Neural cell (in vitro differentiated cells): ENCODE data around the gene TTC21A. TPM values are rescaled to one million over a fixed set of nuclear protein-coding genes. Genes with fewer than 3 reads are reported as not detected.
A peak's percentile ranks its signal among the peaks of the same experiment; 100 is the strongest.

Source experiments
- H2AFZ ChIP-seq: fragments of 200-600, 300-800 bp; sonication (generic), shearing (Covaris generic); 2 replicates; pipeline ENCODE4 v1.6.0; 2014; ENCODE audit warnings: low read depth, mild to moderate bottlenecking, antibody characterized with exemption, low read length, moderate library complexity
- H3F3A ChIP-seq: fragments of 200-600 bp; shearing (Covaris generic); 2 replicates; pipeline ENCODE4 v1.6.1; 2016; ENCODE audit warnings: mild to moderate bottlenecking, moderate library complexity, mixed read lengths, antibody characterized with exemption, low read length; ENCODE audit not compliant: insufficient read depth, poor library complexity, severe bottlenecking
- H3K27ac ChIP-seq: fragments of 200-600, 300-800 bp; sonication (generic), shearing (Covaris generic); 2 replicates; pipeline ENCODE4 v1.5.1; 2014; ENCODE audit warnings: mild to moderate bottlenecking, low read length, moderate library complexity
- H3K27me3 ChIP-seq: fragments of 300-800, 200-600 bp; sonication (generic), shearing (Covaris generic); 2 replicates; pipeline ENCODE4 v1.6.0; 2014; ENCODE audit warnings: mild to moderate bottlenecking, low read depth, low read length, moderate library complexity; ENCODE audit not compliant: insufficient read depth
- H3K36me3 ChIP-seq: fragments of 300-800, 200-600 bp; sonication (generic), shearing (Covaris generic); 2 replicates; pipeline ENCODE4 v1.5.1; 2014; ENCODE audit warnings: mild to moderate bottlenecking, antibody characterized with exemption, low read length, moderate library complexity; ENCODE audit not compliant: insufficient read depth
- H3K4me2 ChIP-seq: fragments of 300-800, 200-600 bp; sonication (generic), shearing (Covaris generic); 2 replicates; pipeline ENCODE4 v1.6.0; 2014; ENCODE audit warnings: mild to moderate bottlenecking, low read length
- H3K4me3 ChIP-seq: fragments of 300-800, 200-600 bp; sonication (generic), shearing (Covaris generic); 2 replicates; pipeline ENCODE4 v1.5.1; 2014; ENCODE audit warnings: mild to moderate bottlenecking, low read length, moderate library complexity
- H3K79me2 ChIP-seq: fragments of 200-600 bp; shearing (Covaris generic); replicated peaks from 2 replicates; pipeline ENCODE4 v1.6.0; 2014; ENCODE audit warnings: mild to moderate bottlenecking, low read length, moderate library complexity; ENCODE audit not compliant: insufficient read depth
- H3K9ac ChIP-seq: fragments of 300-800, 200-600 bp; sonication (generic), shearing (Covaris generic); 2 replicates; pipeline ENCODE4 v1.6.1; 2016; ENCODE audit warnings: mild to moderate bottlenecking, low read length, mixed read lengths
- H3K9me2 ChIP-seq: fragments of 200-600 bp; shearing (Covaris generic); 2 replicates; pipeline ENCODE4 v1.6.1; 2016; ENCODE audit warnings: mild to moderate bottlenecking, low read length, mixed read lengths; ENCODE audit not compliant: insufficient read depth
- H3K9me3 ChIP-seq: fragments of 200-600, 300-800 bp; sonication (generic), shearing (Covaris generic); 2 replicates; pipeline ENCODE4 v1.6.1; 2016; ENCODE audit warnings: mild to moderate bottlenecking, mixed run types, low read length, moderate library complexity, mixed read lengths
- H4K20me1 ChIP-seq: fragments of 200-600 bp; shearing (Covaris generic); 2 replicates; pipeline ENCODE4 v1.6.1; 2016; ENCODE audit warnings: mild to moderate bottlenecking, mixed run types; ENCODE audit not compliant: insufficient read depth
- EP300 ChIP-seq: fragments of 450-650 bp; conservative IDR thresholded peaks from 2 replicates; pipeline ENCODE4 v1.6.1; 2014; ENCODE audit warnings: antibody characterized with exemption, mild to moderate bottlenecking, moderate library complexity; ENCODE audit not compliant: poor library complexity, severe bottlenecking
- EZH2 ChIP-seq: fragments of 200-600, 300-800 bp; shearing (Covaris generic), sonication (generic); IDR thresholded peaks from 2 replicates; pipeline ENCODE4 v1.6.1; 2014; ENCODE audit warnings: antibody characterized with exemption, low read length, borderline replicate concordance, mild to moderate bottlenecking; ENCODE audit not compliant: insufficient read depth, poor library complexity, severe bottlenecking
- MXI1 ChIP-seq: fragments of 450-650 bp; conservative IDR thresholded peaks from 2 replicates; pipeline ENCODE4 v1.6.1; 2014; ENCODE audit warnings: antibody characterized with exemption, mild to moderate bottlenecking; ENCODE audit not compliant: poor library complexity, severe bottlenecking
- POLR2AphosphoS5 ChIP-seq: IDR thresholded peaks from 2 replicates; pipeline ENCODE4 v1.6.1; 2012
- RAD21 ChIP-seq: fragments of 450-650 bp; conservative IDR thresholded peaks from 2 replicates; pipeline ENCODE4 v1.6.1; 2014; ENCODE audit warnings: antibody characterized with exemption, mild to moderate bottlenecking, moderate library complexity
- SMC3 ChIP-seq: fragments of 450-650 bp; conservative IDR thresholded peaks from 2 replicates; pipeline ENCODE4 v1.6.1; 2014; ENCODE audit warnings: antibody characterized with exemption, mild to moderate bottlenecking, moderate library complexity; ENCODE audit not compliant: poor library complexity
- TAF1 ChIP-seq: IDR thresholded peaks from 2 replicates; pipeline ENCODE4 v1.6.1; 2012; ENCODE audit warnings: low read depth
- polyA plus RNA-seq: library from polyadenylated mRNA; depleted of rRNA; stranded (reverse); fragments of >200 nt; gene quantifications from 2 replicates; pipeline ENCODE4 v1.2.3, GENCODE V29; 2014
- TF ChIP-seq, protein P1 (sequence below): fragments of 450-650 bp; IDR thresholded peaks from 2 replicates; pipeline ENCODE4 v1.5.1; 2014; ENCODE audit warnings: antibody characterized with exemption, mild to moderate bottlenecking, moderate library complexity; ENCODE audit not compliant: poor library complexity, severe bottlenecking
- TF ChIP-seq, protein P2 (sequence below): IDR thresholded peaks from 2 replicates; pipeline ENCODE4 v1.6.1; 2012; ENCODE audit warnings: borderline replicate concordance

TTC21A gene
- polyA plus RNA-seq, 1 donor from 2014 or later = 6.2 TPM

DNA sequence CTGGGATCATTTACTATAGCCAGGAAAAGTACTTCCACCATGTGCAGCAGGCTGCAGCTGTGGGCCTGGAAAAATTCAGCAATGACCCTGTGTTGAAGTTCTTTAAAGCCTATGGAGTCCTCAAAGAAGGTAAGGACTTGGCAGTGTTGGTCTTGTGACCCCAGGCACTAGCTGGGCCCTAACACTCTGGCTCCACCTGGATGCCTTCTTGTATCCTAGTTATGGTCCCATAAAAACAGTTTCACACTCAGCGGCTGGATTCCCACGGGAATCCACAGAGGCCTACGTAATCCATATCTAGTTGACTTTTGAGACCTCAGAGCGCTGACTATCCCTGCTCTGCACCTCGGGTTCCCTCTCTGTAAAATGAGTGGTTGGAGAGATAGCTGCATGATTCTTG lies 1.6 kb downstream of the TTC21A start:
- Histone ChIP-seq H3K27me3 (no peaks in the 10 kb centered on the region), H3K9me3 (no peaks in the 10 kb centered on the region), H3K9me2 (no peaks in the 10 kb centered on the region), H4K20me1 (no peaks in the 10 kb centered on the region), H3K4me3 (peak overlapping the region; percentile 99), H3K27ac (no peak overlapping the region), H3K9ac (no peak overlapping the region), H2AFZ (no peak overlapping the region), H3F3A (peaks cover 4% of the 10 kb centered on the region), H3K36me3 (no peaks in the 10 kb centered on the region), H3K79me2 (peaks cover 16% of the 10 kb centered on the region), H3K4me2 (no peak overlapping the region)
- TF ChIP-seq POLR2AphosphoS5 (no peak), EP300 (no peak), MXI1 (no peak), SMC3 (no peak), TAF1 (no peak), RAD21 (no peak), EZH2 (no peak)
- TF ChIP-seq, protein P1, sequence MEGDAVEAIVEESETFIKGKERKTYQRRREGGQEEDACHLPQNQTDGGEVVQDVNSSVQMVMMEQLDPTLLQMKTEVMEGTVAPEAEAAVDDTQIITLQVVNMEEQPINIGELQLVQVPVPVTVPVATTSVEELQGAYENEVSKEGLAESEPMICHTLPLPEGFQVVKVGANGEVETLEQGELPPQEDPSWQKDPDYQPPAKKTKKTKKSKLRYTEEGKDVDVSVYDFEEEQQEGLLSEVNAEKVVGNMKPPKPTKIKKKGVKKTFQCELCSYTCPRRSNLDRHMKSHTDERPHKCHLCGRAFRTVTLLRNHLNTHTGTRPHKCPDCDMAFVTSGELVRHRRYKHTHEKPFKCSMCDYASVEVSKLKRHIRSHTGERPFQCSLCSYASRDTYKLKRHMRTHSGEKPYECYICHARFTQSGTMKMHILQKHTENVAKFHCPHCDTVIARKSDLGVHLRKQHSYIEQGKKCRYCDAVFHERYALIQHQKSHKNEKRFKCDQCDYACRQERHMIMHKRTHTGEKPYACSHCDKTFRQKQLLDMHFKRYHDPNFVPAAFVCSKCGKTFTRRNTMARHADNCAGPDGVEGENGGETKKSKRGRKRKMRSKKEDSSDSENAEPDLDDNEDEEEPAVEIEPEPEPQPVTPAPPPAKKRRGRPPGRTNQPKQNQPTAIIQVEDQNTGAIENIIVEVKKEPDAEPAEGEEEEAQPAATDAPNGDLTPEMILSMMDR = no peak
- TF ChIP-seq, protein P2, sequence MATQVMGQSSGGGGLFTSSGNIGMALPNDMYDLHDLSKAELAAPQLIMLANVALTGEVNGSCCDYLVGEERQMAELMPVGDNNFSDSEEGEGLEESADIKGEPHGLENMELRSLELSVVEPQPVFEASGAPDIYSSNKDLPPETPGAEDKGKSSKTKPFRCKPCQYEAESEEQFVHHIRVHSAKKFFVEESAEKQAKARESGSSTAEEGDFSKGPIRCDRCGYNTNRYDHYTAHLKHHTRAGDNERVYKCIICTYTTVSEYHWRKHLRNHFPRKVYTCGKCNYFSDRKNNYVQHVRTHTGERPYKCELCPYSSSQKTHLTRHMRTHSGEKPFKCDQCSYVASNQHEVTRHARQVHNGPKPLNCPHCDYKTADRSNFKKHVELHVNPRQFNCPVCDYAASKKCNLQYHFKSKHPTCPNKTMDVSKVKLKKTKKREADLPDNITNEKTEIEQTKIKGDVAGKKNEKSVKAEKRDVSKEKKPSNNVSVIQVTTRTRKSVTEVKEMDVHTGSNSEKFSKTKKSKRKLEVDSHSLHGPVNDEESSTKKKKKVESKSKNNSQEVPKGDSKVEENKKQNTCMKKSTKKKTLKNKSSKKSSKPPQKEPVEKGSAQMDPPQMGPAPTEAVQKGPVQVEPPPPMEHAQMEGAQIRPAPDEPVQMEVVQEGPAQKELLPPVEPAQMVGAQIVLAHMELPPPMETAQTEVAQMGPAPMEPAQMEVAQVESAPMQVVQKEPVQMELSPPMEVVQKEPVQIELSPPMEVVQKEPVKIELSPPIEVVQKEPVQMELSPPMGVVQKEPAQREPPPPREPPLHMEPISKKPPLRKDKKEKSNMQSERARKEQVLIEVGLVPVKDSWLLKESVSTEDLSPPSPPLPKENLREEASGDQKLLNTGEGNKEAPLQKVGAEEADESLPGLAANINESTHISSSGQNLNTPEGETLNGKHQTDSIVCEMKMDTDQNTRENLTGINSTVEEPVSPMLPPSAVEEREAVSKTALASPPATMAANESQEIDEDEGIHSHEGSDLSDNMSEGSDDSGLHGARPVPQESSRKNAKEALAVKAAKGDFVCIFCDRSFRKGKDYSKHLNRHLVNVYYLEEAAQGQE = no peak

DNA sequence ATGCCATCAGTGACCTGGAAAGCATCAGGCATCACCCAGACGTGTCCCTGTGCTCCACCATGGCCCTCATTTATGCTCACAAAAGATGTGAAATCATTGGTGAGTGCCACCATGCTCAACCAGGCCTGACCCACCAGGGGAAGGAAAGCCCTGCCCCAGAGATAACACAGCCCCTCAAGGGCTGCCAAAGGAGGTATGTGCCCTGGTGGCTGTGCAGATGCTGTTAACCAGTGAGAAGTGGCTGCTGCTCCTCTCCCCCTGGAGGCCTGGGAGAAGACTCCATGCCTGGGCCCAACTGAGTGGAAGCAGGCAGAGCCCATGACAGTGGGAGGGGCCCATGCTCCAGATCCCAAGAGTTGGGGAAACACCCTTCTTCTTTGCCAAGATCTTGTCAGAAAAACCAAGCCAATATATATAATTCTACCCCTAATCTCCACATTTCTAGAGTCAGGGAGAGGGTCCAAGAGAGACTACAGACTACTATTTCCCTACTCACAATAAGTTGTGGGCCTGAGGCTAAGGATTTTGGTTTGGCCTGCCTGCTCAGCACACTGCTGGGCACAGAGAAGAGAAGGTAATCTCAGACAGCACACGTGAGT lies 2.7 kb downstream of the TTC21A start:
- H3K4me3 ChIP-seq = no peak overlapping the region
- H3K79me2 ChIP-seq = peaks cover 7% of the 10 kb centered on the region
- no peak overlapping the region for H3K9ac ChIP-seq
- H2AFZ ChIP-seq = no peak overlapping the region
- H4K20me1 ChIP-seq = no peaks in the 10 kb centered on the region
- peaks cover 4% of the 10 kb centered on the region for H3F3A ChIP-seq
- H3K27ac ChIP-seq = no peak overlapping the region
- no peaks in the 10 kb centered on the region for H3K27me3 ChIP-seq
- no peaks in the 10 kb centered on the region for H3K9me3 ChIP-seq
- no peaks in the 10 kb centered on the region for H3K9me2 ChIP-seq
- H3K4me2 ChIP-seq = no peak overlapping the region
- TF ChIP-seq POLR2AphosphoS5 (no peak), RAD21 (no peak), SMC3 (no peak), MXI1 (no peak), TAF1 (no peak), EZH2 (no peak), EP300 (no peak)
- TF ChIP-seq, protein P2 = no peak
- TF ChIP-seq, protein P1 = no peak
- H3K36me3 ChIP-seq = no peaks in the 10 kb centered on the region
